Heart left ventricle (tissue), 16 donors: Measurements from ENCODE around the gene MSMB. TPM values are rescaled to one million over a fixed set of nuclear protein-coding genes. Genes with fewer than 3 reads are reported as not detected.
"Not testable (repeated sequence)": the region's sequence is repeated elsewhere in the genome, so short reads cannot be mapped to it uniquely, and the experiment has no call there.

Source experiments
- ATAC-seq, 4 donors: fragments of 200-7000 bp; cut with Tn5 transposase; one replicate each; pipeline ENCODE4 v1.9.1; 2020 to 2022; ENCODE audit warnings: moderate library complexity in 4 of 4, mild to moderate bottlenecking in 3 of 4, moderate number of reproducible peaks in 1 of 4
- DNase-seq, 5 donors: peaks; one replicate each; pipeline ENCODE4 v3.0.0-alpha.2; 2020
- H3K27ac ChIP-seq, 12 donors: fragments of 200-600 bp; sonication (generic) in 4 of 12; one replicate each; pipeline versions ENCODE4 v1.5.0 to v1.8.0; 2016 to 2022; ENCODE audit warnings: mild to moderate bottlenecking in 2 of 12
- H3K27me3 ChIP-seq, 9 donors: fragments of 200-600 bp; sonication (generic) in 2 of 9; one replicate each; pipeline versions ENCODE4 v1.5.1 to v1.8.0; 2016 to 2022; ENCODE audit warnings: mild to moderate bottlenecking in 3 of 9
- H3K36me3 ChIP-seq, 9 donors: fragments of 200-600 bp; sonication (generic) in 2 of 9; one replicate each; pipeline versions ENCODE4 v1.5.0 to v1.8.0; 2018 to 2022; ENCODE audit warnings: mild to moderate bottlenecking in 2 of 9
- H3K4me1 ChIP-seq, 12 donors: fragments of 200-600 bp; sonication (generic) in 4 of 12; one replicate each; pipeline versions ENCODE4 v1.5.0 to v1.8.0; 2016 to 2022; ENCODE audit warnings: mild to moderate bottlenecking in 3 of 12
- H3K4me3 ChIP-seq, 12 donors: fragments of 200-600 bp; sonication (generic) in 4 of 12; one replicate each; pipeline versions ENCODE4 v1.5.0 to v1.8.0; 2017 to 2022; ENCODE audit warnings: mild to moderate bottlenecking in 9 of 12, moderate library complexity in 4 of 12
- H3K9me3 ChIP-seq, 12 donors: fragments of 200-600 bp; sonication (generic) in 4 of 12; one replicate each; pipeline versions ENCODE4 v1.5.0 to v1.8.0; 2016 to 2022; ENCODE audit warnings: mild to moderate bottlenecking in 1 of 12
- POLR2A ChIP-seq, 2 donors: fragments of 450-650 bp; IDR thresholded peaks; one replicate each; pipeline ENCODE4 v1.6.1; 2017; ENCODE audit warnings: antibody characterized with exemption in 2 of 2, mild to moderate bottlenecking in 2 of 2, moderate library complexity in 2 of 2
- WGBS, 4 donors: extraction: QIAGEN DNeasy Blood & Tissue Kit in 2 of 4; methylation state at CpG; one replicate each; pipeline versions ENCODE4 v1.1.5 to v1.1.7; 2013 to 2018; 5-methylcytosine and 5-hydroxymethylcytosine counted together
- intact Hi-C, 10 donors: fragments of 100-400 bp; cut with DNase I; formaldehyde crosslinking; loops; one replicate each; pipeline versions ENCODE4 v1.11.1 to v1.14.2; 2022
- polyA plus RNA-seq, 2 donors: library from polyadenylated mRNA; stranded (reverse); fragments of 200-250 nt; gene quantifications; one replicate each; pipeline ENCODE4 v1.2.3, GENCODE V29; 2013
- total RNA-seq, 9 donors: library from RNA; depleted of rRNA in 2 of 9; stranded (reverse); fragments of >200 nt in 2 of 9; fragmentation: NEBNext Ultra II Directional in 3 of 9; extraction: Animal tissue kit (Norgen Biotek cat#: 25700) in 3 of 9; gene quantifications; one replicate each; pipeline versions ENCODE4 v1.1.0 to v1.2.4, GENCODE V29; 2016 to 2023
- TF ChIP-seq, protein P1 (sequence below), 12 donors: fragments of 200-600 bp; sonication (generic) in 4 of 12; IDR thresholded peaks; one replicate each; pipeline versions ENCODE4 v1.5.0 to v1.8.0; 2018 to 2022; ENCODE audit warnings: antibody characterized with exemption in 12 of 12, mild to moderate bottlenecking in 5 of 12
- donor health status: ischemic (EF 13 %, LVEDD 7.1; RV severe dilation, severe dysfunction).
- donor health status: healthy with polysubstance abuse.
- donor health status: DM: no; HTN: yes; CAD: no.
- donor health status: DM: no; HTN: no; CAD: no.
- donor health status: ischemic (EF 25% LVEDD 6.9; RV normal size, moderate dysfunction).
- donor health status: ischemic (EF 25% LVEDD 5.7; RV mildly dilated, moderate dysfunction).
- donor health status: healthy.
- donor health status: DM: yes; HTN: yes; CAD: no.
- donor health status: ischemic (EF 35%, LVEDD 5.7; RV mildly dilated, moderate dysfunction).
- donor health status: nonischemic (EF 11% LVEDD 7.7; RV severe dilation, severe dysfunction).
- donor health status: DM: yes; HTN: yes; CAD: no.
- donor health status: PGD.
- donor health status: ischemic (EF 29% LVEDD 5.4; RV normal size, mild dysfunction).
- donor health status: nonischemic (EF 23%, LVEDD 6.1; RV moderate dilation, normal function).

Gene MSMB
- total and polyA plus RNA-seq, 11 donors = not detected

DNA sequence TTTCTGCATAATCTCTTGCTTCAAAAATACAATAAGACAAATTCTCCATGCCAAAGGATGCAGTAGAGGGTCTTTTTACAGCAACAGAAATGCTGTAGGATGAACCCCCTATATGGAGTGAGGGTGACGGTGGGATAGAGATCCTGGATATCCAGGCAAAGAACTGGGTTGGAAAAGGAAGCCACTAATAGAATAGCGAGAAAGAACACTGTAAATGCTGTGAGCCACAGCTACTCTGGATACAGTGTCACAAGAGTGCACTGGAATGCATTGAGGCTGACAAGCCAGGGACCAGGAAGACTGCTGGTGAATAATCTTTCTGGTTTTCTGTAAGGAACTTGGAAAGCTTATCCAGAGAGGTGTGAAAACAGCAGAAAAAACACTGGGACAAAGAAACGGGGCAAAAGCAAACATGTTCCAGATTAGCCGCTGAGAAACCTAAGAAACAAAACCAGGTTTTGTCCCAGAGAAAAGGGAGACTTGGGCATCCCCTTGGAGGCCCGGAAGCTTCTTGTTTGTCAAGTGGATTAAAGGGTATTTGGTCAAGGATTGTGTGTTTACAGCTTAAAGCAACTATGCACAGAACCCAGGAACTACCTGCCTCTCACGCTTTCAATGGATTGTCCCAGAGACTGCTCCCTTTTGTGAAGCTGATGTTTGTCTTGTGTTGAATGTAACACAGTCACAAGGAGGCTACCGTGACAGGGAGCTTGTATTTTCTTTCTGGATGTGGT lies 6.2 kb upstream of the MSMB start:
- no peak for ATAC-seq
- Histone ChIP-seq H3K36me3 (no peaks in the 10 kb centered on the region), H3K9me3 (peaks cover 0 to 6% (median 0%) of the 10 kb centered on the region in 12 donors), H3K27me3 (peaks cover 0 to 18% (median 0%) of the 10 kb centered on the region in 9 donors), H3K4me3 (no peak overlapping the region), H3K4me1 (no peaks in the 10 kb centered on the region), H3K27ac (no peak overlapping the region)
- intact Hi-C loops = no loop called here
- no peak for TF ChIP-seq POLR2A (IDR thresholded peaks at IDR 0.05)
- TF ChIP-seq, protein P1, sequence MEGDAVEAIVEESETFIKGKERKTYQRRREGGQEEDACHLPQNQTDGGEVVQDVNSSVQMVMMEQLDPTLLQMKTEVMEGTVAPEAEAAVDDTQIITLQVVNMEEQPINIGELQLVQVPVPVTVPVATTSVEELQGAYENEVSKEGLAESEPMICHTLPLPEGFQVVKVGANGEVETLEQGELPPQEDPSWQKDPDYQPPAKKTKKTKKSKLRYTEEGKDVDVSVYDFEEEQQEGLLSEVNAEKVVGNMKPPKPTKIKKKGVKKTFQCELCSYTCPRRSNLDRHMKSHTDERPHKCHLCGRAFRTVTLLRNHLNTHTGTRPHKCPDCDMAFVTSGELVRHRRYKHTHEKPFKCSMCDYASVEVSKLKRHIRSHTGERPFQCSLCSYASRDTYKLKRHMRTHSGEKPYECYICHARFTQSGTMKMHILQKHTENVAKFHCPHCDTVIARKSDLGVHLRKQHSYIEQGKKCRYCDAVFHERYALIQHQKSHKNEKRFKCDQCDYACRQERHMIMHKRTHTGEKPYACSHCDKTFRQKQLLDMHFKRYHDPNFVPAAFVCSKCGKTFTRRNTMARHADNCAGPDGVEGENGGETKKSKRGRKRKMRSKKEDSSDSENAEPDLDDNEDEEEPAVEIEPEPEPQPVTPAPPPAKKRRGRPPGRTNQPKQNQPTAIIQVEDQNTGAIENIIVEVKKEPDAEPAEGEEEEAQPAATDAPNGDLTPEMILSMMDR (IDR thresholded peaks at IDR 0.05) = no peak
- no peak for DNase-seq
- WGBS, 4 donors = 57 to 67% (median 59%) methylated on average over 6 to 7 of the region's 7 CpGs

DNA sequence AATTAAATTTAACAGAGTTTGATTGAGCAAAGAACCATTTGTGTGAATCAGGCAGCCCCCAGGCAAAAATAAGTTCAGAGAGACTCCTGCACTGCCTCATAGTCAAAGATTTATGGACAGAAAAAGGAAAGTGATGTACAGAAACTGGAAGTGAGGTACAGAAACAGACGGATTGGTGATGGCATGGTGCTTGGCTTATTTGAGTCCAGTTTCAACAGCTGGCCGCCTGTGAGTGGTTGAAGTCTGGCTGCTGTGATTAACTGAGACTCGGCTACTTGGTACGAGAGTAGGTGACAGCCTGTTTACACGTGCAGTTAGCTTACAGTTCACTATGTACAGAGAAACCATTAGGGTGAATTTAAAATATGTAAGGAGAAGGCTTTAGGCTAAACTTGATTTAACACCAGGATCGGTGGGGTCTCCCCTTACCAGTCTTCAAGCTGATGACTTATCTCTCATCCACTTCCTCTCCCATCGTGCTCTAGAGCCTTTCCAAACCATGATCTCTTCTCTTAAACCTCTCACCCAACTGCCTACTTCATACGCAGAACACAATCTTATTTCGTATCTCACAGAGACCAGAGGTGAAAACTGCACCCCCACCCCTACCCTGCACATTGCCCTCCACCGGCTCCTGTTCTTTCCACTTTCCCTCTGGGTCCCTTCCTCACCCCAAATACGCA lies 5.0 kb upstream of the MSMB start:
- Histone ChIP-seq H3K36me3 (no peaks in the 10 kb centered on the region), H3K4me1 (no peaks in the 10 kb centered on the region), H3K4me3 (no peak overlapping the region), H3K27me3 (peaks cover 0 to 18% (median 0%) of the 10 kb centered on the region in 9 donors), H3K27ac (no peak overlapping the region), H3K9me3 (no peaks in the 10 kb centered on the region)
- intact Hi-C loops = no loop called here
- no peak for TF ChIP-seq POLR2A (IDR thresholded peaks at IDR 0.05)
- TF ChIP-seq, protein P1 (IDR thresholded peaks at IDR 0.05) = no peak
- DNase-seq (no peak), ATAC-seq (no peak)
- 32 to 67% (median 49%) methylated on average over 11 of the region's 11 CpGs for WGBS, 4 donors

DNA sequence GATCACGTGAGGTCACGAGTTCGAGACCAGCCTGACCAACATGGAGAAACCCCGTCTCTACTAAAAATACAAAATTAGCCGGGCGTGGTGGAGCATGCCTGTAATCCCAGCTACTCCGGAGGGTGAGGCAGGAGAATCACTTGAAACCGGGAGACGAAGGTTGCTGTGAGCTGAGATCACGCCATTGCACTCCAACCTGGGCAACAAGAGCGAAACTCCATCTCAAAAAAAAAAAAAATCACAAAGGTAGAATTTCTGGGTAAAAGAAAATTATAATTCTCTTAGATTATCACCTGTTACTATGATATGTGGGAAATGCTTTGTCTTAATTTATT lies 3.4 kb upstream of the MSMB start:
- H3K9me3 ChIP-seq, ATAC-seq, H3K36me3 ChIP-seq, H3K4me3 ChIP-seq, intact Hi-C loops, DNase-seq, H3K4me1 ChIP-seq, H3K27ac ChIP-seq: not testable (repeated sequence)
- 94 to 96% (median 95%) methylated on average over 11 of the region's 11 CpGs for WGBS, 4 donors
- H3K27me3 ChIP-seq = peaks cover 0 to 18% (median 0%) of the 10 kb centered on the region in 9 donors

DNA sequence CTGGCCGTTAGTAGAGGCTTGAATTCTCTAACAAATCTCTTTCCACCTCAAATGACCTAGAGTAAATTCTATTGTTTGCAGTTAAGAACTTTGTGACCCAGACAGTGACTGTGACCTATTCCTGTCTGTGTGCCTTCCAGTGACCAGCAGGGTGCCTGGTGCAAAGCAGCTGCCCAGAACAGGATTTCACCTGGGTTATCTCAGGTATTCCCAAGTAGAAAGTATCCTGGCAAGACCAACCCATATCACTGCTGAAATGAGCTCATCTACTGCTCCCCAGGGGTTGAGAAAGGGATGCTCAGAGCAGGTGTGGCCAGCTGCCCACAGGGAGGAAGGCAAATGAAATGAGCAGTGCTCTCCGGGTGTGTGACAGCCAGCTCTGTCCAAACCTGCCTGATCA lies 2.1 kb upstream of the MSMB start:
- ATAC-seq = no peak
- DNase-seq = no peak
- TF ChIP-seq, protein P1 (IDR thresholded peaks at IDR 0.05) = no peak
- TF ChIP-seq POLR2A (IDR thresholded peaks at IDR 0.05) = no peak
- no peak overlapping the region for H3K27ac ChIP-seq
- WGBS, 4 donors = 37 to 56% (median 48%) methylated on average over 2 of the region's 2 CpGs
- H3K4me3 ChIP-seq = no peak overlapping the region
- H3K27me3 ChIP-seq = peaks cover 0 to 18% (median 0%) of the 10 kb centered on the region in 9 donors
- H3K4me1 ChIP-seq = no peaks in the 10 kb centered on the region
- no peaks in the 10 kb centered on the region for H3K9me3 ChIP-seq
- no peaks in the 10 kb centered on the region for H3K36me3 ChIP-seq
- intact Hi-C loops = no loop called here
